T-helper 1 cell (primary cell): Measurements from ENCODE around the gene ERBB2.

ENCODE experiments used
- DNase-seq, 5 donors: peaks; one replicate each; pipeline ENCODE4 v3.0.0-alpha.2; 2012 to 2020

Gene ERBB2

GRCh38 chr17:39666231-39666600 is 33.6 kb upstream of the ERBB2 start:
- no peak for DNase-seq

DNA sequence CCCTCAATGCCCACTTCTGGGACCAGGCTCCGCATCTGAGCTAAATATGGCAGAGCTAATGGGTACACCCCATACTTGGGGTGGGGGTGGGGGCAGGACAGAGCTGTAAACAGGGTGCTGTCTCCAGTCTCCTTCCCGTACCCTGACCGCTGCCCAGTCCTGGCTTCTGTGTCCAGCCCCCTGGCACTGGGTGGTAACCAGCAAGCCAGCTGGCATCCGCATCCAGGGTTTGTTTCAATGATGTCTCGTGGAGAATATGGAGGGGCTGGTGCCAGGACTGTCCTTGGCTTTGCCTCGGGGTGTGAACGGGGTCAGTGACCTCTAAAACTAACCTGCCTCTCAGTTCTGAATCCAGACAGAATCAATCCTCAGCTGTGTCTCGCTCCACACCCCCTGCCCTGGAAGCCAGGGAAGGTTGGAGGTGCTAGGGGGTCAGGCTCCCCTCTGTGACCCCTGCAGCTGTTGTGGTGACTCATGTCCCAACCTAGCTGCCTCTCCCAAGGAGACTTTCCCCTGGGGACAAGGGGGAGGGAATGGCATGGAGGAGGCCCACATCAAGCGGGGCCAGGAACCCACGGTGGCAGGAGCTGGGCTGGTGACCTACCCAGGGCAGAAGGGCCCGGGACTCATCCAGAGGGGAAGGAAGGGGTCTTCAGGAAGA is 33.1 kb upstream of the ERBB2 start:
- no peak for DNase-seq

DNA sequence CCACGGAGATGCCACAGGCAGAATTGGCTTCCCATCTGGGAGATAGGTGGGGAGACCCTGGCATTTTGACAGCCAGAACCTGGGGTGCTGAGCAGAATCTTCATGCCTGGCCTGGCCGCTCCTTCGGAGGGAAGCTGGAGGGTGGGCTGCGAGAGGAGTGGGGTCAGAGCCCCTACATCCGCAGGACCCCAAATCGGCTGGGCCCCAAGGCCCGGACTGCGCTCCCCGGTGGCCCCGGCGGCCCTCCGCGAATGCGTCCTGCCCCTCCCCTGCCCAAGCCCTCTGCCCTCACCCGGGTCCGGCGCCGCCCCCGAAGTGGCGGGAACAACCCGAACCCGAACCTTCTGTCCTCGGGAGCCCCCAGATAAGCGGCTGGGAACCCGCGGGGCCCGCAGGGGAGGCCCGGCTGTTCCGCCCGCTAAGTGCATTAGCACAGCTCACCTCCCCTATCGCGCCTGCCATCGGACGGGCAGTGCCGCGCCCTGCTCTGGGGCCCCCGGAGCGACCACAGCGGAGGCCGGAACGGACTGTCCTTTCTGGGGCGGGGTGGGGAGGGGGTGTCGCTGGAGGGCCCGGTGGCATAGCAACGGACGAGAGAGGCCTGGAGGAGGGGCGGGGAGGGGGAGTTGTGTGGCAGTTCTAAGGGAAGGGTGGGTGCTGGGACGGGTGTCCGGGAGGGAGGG is 32.5 kb upstream of the ERBB2 start:
- DNase-seq, result no peak

DNA sequence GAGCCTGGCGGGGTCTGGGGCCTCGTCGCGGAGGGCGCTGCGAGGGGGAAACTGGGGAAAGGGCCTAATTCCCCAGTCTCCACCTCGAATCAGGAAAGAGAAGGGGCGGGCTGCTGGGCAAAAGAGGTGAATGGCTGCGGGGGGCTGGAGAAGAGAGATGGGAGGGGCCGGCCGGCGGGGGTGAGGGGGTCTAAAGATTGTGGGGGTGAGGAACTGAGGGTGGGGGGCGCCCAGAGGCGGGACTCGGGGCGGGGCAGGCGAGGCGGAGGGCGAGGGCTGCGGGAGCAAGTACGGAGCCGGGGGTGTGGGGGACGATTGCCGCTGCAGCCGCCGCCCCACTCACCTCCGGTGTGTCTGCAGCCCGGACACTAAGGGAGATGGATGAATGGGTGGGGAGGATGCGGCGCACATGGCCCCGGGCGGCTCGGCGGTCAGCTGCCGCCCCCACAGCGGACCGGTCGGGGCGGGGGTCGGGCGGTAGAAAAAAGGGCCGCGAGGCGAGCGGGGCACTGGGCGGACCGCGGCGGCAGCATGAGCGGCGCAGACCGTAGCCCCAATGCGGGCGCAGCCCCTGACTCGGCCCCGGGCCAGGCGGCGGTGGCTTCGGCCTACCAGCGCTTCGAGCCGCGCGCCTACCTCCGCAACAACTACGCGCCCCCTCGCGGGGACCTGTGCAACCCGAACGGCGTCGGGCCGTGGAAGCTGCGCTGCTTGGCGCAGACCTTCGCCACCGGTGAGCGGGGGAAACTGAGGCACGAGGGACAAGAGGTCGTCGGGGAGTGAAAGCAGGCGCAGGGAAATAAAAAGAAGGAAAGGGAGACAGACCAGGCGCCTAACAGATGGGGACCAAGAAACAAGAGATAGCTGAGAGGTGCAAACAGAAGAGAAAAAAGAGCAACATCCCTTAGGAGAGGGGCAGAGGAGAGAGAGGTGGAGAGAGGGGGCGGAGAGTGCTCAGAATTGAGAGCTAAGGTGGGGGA is 31.6 kb upstream of the ERBB2 start, which contains the start of gene PNMT:
Gene PNMT (plus strand): TSS at position 509 of the 980 bp plus-strand sequence. CDS start 23 bp downstream, at position 532.
- DNase-seq, result peak in 4 of 5 donors; percentile 46 to 66 (median 59)

- no peak for DNase-seq
Measured at GRCh38 chr17:39669897-39670735, 29.7 kb upstream of the ERBB2 start.

- DNase-seq, result no peak
Measured at GRCh38 chr17:39670746-39671145, 29.1 kb upstream of the ERBB2 start.

- DNase-seq, result no peak
Measured at GRCh38 chr17:39671651-39672521, 28.0 kb upstream of the ERBB2 start.

GRCh38 chr17:39672522-39673334 is 27.1 kb upstream of the ERBB2 start:
- DNase-seq, result no peak

GRCh38 chr17:39673335-39674081 is 26.4 kb upstream of the ERBB2 start:
- DNase-seq, result no peak

DNA sequence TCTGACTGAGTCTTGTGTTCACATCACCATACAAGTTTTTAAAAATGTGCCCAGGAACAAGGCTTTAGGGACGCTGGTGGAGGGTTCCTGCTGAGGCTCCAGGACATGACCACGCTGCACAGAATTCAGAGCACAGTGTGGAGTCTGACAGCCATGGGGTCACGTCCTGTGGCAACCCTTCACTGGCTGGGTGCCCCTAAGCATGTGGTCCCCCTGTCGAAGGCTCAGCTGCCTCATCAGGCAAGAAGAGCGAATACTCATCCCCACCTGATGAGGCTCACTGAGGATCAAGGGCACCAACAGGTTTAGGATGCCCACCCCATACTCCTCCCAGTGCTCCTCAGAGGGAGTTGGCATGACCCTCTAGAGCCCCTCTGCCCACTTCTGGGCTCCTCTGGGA is 25.7 kb upstream of the ERBB2 start:
- no peak for DNase-seq

DNA sequence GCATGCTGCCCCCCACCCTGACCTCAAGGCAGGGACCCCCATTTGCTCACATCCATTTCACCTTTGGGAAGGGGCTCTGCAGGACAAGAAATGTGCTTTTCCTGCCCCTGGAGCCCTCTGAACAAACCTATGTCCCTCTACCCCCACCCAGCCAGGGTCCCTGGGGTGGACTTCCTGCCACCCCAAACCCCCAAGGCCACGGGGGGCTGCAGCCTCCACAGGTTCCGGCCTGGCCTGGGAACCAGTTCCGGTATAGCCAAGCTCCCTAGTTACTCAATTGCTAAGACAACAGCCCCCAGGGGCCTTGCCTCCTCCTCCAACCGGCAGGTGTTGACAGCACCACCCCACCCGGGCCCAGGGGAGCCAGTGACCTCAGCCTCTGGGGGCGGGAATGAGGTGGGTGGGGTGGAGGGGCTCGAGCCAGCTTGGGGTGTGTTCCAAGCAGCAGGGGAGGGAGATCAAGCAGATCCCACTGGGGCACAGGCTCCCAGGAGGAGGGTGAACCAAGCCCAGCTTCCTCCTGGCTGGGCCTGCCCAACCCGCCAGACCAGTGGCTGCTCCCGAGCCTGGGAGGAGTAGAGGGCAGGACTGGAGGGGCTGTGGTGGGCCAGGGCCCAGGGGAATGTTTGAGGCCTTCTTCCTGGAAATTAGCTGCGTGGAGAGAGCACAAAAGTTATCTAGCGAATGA is 25.0 kb upstream of the ERBB2 start:
- no peak for DNase-seq

- DNase-seq, result no peak
Measured at GRCh38 chr17:39675390-39676082, 24.3 kb upstream of the ERBB2 start.

GRCh38 chr17:39676198-39676819 is 23.6 kb upstream of the ERBB2 start:
- peak in 2 of 5 donors; percentile 23 to 84 for DNase-seq

GRCh38 chr17:39677072-39677471 is 22.8 kb upstream of the ERBB2 start:
- DNase-seq, result no peak

GRCh38 chr17:39677542-39678339 is 22.1 kb upstream of the ERBB2 start:
- DNase-seq, result no peak

DNA sequence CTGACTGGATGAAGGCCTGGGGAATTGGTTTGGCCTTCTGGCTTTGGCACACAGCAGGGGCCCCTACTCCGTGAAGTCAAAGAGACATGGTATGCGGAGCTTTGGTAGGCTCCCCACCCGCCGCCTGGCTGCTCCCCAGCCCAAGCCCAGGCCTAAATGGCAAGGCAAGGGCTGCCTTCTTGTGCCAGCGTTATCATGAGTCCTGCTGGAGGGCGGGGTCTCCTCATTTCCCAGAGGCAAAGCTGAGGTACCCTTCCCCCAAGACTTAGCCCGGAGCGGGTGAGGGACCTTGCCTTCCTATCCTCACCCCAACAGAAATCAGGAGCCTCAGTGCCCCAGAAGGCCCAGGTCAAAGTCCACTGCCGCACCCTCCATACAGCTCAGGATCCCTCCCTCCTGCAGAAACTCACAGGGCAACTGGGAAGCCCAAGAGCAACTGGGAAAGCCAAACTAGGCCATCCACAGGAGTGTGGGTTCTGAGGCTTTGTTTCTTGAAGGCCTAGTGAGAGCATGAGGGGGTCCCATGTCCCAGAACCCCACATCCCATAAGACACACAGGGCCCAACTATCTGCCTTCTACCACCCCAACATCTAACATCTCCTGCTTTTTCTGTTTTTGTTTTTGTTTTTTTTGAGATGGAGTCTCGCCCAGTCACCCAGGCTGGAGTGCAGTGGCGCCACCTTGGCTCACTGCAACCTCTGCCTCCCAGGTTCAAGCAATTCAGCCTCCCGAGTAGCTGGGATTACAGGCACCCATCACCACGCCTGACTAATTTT is 21.3 kb upstream of the ERBB2 start:
- DNase-seq, result no peak
